IPS-18c (cell line): Measurements from ENCODE around the gene SLIT3.

Experiments
- H3K4me3 ChIP-seq: 2 replicates; pipeline ENCODE4 v1.7.0; 2013; ENCODE audit warnings: low read depth, mild to moderate bottlenecking, low read length, moderate library complexity; ENCODE audit not compliant: insufficient read depth
- H3K9me3 ChIP-seq: one replicate; pipeline ENCODE4 v1.6.1; 2013; ENCODE audit warnings: mild to moderate bottlenecking, low read length, moderate library complexity; ENCODE audit not compliant: control insufficient read depth, insufficient read depth

Gene SLIT3

DNA sequence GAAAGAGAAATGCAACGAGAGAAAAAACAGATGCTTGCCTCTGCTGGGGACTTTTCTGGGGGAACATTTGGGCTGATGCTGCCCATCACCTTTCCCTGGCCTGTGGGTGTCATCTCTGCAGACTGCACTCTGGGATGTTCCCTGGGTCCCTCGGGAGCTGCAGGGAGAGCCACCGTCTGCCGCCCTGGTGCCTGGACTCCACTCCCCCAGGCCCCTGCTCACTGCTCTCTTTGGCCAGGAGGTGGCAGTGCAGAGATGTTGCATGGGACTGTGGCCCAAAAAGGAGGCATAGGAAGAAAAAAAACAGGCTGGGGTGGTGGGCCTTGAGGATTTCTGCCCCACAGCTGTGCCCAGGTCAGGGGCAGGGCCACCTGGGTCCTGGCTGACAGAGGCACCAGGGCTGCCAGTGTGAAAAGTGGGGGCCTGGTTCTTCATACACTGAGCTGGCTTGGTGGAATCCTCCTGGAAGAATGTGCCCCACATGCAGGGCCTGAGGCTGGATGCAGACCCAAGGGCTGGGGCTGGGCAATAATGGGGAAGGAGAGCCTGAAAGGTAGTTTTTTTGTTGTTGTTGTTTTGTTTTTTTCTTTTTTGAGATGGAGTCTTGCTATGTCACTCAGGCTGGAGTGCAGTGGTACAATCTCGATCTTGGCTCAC, 353.6 kb downstream of the SLIT3 start:
- H3K9me3 ChIP-seq, result no peaks in the 10 kb centered on the region
- H3K4me3 ChIP-seq, result no peak overlapping the region

GRCh38 chr5:168946363-168946762, 354.6 kb downstream of the SLIT3 start:
- H3K4me3 ChIP-seq, result no peak overlapping the region

DNA sequence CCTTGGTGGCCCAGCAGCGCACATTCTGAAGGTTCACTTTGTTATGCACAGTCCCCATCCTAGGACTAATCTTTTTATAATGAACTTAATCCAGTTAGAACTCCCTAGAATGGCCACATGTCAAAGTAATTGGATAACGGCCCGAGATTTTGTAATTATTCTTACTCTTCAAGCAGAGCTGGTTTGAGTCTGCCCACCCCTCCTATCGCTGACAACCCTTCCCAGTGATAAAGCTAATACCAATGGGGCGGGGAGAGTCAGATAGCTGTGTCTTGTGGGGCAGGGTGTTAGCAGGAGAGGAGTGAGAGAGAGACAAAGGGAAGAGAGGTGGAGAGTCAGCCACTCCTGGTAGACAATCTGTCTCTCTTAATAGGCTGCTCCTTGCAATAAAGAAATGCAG, 356.9 kb downstream of the SLIT3 start:
- H3K9me3 ChIP-seq, result no peaks in the 10 kb centered on the region
- no peak overlapping the region for H3K4me3 ChIP-seq

More at GRCh38 chr5:168946363-168946762, 354.6 kb downstream of the SLIT3 start:
- H3K9me3 ChIP-seq, result no peaks in the 10 kb centered on the region

- Histone ChIP-seq H3K4me3 (no peak overlapping the region), H3K9me3 (no peaks in the 10 kb centered on the region)
Measured at GRCh38 chr5:168943091-168943884, 357.7 kb downstream of the SLIT3 start.

DNA sequence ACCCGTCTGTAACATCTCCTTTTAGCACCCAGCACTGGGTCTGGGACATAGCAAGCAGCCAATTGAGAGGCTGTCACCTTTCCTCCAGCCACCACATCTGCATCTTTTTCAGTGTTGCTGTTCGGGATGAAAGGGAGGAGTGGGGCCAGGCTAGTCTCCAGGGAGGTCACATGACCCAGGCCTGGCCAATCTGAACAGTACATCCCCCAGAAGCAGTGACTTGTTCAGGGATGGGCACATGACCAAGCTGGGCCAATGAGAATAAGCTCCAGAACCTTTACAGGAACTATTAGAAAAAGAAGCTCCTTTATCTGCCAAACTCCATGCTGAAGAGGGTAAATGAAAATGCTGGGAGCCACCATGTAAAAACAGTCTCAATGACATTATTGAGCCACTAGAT, 359.0 kb downstream of the SLIT3 start:
- Histone ChIP-seq H3K9me3 (no peaks in the 10 kb centered on the region), H3K4me3 (no peak overlapping the region)

GRCh38 chr5:168940712-168941111, 360.2 kb downstream of the SLIT3 start:
- no peaks in the 10 kb centered on the region for H3K9me3 ChIP-seq
- no peak overlapping the region for H3K4me3 ChIP-seq

DNA sequence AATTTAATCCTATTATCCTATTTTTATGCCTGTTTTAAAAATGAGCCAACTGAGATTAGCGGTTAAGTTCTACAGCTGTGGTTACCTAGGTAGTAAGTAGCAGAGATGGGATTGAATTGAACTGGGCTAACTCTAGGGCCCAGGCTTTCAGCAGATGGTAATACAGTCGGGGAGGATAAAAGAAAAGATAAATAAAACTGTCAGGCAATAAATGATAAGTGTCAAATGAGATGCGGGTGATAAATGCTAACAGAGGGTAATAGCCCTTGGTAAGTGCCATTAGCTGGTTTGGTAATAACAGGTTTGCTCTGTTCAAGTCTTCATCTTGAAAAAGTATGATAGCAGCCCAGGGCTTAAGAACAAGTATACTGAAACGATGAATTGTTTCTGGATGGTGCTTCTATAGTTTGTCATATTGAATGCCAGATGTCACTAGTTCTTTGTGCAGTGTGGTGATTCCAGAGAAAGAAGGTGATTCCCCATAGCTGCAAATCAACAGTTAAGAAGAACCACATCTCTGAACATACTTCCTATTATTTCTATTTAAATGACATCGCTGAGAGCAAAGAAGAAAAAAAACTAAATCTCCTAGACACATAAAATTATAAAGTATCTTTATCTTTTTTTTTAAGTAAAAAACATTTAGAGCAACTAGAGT, 360.9 kb downstream of the SLIT3 start:
- H3K9me3 ChIP-seq, result no peaks in the 10 kb centered on the region

DNA sequence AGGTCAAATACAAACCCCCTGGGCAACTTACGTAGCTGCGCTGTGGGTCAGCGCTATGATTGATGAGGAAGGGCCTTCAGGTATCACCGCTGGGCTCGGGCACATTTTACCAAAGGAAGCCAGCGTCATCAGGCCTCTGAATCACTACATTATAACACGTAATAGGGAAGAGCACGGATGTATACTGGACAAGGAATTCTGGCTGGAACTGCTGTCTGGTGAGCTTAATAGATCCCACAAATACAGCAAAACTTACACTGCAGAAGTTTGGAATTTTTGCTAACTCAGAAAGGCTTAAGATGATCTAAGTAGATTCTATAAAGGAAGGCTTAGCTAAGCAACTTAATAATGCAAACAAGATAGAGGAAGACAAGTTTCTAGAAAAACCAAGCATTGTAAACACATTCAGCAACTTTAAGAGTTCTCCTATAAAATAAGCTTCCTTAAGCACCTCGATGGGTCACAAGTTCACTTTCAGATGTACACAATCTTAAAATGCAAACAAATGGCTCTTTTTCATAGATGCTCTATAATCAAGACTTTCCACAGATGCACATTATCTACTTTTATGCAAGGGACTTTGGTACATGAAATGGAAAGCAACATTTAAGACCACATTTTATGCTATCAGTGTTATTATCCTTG, 361.7 kb downstream of the SLIT3 start:
- Histone ChIP-seq H3K9me3 (no peaks in the 10 kb centered on the region), H3K4me3 (no peak overlapping the region)

More for the DNA sequence above, 360.9 kb downstream of the SLIT3 start:
- no peak overlapping the region for H3K4me3 ChIP-seq

GRCh38 chr5:168936511-168936910, 364.4 kb downstream of the SLIT3 start:
- H3K9me3 ChIP-seq, result no peaks in the 10 kb centered on the region
- no peak overlapping the region for H3K4me3 ChIP-seq

- H3K4me3 ChIP-seq, result no peak overlapping the region
- H3K9me3 ChIP-seq, result no peaks in the 10 kb centered on the region
Measured at GRCh38 chr5:168935183-168935582, 365.8 kb downstream of the SLIT3 start.

GRCh38 chr5:168934169-168934568, 366.8 kb downstream of the SLIT3 start:
- no peak overlapping the region for H3K4me3 ChIP-seq
- no peaks in the 10 kb centered on the region for H3K9me3 ChIP-seq

DNA sequence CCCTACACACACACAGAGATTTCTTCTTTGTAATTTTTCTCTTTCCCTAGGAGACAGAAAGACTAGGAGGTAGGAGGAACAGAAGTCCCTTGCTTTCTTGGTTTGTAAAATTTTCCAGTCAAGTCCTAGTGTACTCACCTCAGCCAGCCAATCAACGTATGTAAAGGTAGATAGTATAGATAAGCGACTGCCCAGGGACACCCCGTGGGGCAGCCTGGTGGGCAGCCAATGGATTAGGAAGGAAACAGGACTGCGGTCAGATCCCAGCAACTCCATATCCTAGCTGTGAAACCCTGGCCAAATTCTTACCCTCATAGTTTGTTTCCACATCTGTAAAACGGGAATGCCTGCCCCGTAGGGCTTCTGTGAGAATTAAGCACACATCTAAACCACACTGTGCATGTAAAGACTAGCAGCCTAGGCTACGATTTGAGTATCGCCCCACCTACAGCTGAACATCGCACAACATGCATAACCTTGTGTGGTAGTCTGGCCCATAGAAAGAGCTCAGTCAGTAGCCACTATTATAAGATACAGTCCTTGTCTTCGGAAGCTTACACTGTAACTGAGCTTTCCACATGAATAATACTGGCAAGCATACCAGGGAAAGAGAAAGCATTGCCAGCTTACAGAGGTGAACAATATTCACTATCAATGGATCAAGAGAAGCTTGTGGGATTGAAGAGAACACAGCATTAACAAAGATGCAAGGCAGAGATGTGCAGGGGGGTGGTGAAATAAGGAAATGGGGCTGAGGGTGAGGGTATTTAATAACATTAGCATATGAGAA, 368.3 kb downstream of the SLIT3 start:
- Histone ChIP-seq H3K4me3 (no peak overlapping the region), H3K9me3 (no peaks in the 10 kb centered on the region)

DNA sequence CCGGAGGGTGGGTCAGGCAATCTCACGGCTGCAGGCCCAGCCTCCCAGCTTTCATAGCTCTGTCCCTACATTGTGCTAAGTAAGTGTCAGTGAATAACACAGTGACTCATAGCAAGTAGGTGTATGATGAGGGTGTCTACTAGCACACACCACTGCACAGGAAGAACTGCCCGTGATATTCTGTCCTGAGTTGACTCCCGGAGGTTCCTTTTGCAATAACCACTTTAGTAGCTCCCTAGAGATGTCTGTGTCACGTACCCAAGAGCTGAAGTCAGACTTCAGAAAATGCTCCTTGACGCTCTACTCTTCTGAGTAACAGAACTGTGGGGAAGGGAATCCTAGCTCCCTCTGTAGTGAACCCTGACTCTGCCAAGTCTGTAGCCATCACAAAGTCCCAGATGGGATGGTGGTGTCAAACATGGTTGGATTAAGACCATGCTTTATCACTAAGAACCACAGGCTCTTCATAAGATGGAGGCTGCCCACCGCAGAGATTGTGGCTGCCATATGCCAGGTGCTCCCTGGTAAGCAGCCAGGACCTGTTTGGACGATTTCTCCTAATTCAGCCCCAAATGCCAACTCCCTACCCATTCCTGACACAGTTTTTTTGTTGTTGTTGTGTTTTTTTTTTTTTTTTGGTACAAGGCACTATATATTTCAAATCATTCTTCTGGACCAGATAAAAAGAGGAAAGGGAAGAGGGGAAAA, 369.1 kb downstream of the SLIT3 start:
- Histone ChIP-seq H3K9me3 (no peaks in the 10 kb centered on the region), H3K4me3 (no peak overlapping the region)

DNA sequence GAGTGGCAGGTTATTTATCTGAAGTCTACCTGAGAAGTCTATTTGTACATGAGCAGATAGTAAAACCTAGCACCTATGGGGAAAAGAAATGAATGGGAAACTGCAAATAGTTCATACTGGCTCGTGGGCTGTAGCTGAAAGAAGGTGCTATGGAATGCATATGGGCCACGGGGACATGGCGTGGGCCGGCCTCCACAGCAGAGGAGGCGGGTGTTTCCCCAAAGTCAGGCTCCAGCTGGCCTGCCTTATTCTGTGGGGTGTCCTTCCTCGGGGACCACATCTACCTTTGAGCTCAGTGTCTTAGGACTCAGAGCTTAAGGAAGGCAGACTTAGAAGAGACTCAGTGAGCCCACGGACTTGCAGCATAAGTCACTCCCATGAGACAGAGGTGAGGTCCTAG, 371.3 kb downstream of the SLIT3 start:
- Histone ChIP-seq H3K9me3 (no peaks in the 10 kb centered on the region), H3K4me3 (no peak overlapping the region)

DNA sequence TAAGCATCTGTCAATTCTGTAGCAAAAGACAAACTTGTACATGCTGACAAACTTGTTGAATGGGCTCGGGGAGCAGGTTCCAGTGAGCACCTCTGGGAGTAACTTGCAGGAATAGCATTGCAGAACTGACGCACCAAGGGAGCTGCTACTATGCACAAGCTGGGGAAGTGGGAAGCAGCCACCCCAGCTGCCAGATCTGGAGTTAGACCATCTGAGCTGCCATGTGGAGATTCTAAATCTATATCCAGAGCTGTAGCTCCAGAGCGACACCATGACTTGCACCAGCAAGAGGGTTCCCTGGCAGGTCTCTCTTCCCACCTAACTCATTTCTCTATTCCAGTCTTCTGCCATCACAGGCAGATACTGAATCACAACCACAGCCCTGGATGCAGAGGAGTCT, 375.8 kb downstream of the SLIT3 start:
- H3K9me3 ChIP-seq, result no peaks in the 10 kb centered on the region
- H3K4me3 ChIP-seq, result no peak overlapping the region

DNA sequence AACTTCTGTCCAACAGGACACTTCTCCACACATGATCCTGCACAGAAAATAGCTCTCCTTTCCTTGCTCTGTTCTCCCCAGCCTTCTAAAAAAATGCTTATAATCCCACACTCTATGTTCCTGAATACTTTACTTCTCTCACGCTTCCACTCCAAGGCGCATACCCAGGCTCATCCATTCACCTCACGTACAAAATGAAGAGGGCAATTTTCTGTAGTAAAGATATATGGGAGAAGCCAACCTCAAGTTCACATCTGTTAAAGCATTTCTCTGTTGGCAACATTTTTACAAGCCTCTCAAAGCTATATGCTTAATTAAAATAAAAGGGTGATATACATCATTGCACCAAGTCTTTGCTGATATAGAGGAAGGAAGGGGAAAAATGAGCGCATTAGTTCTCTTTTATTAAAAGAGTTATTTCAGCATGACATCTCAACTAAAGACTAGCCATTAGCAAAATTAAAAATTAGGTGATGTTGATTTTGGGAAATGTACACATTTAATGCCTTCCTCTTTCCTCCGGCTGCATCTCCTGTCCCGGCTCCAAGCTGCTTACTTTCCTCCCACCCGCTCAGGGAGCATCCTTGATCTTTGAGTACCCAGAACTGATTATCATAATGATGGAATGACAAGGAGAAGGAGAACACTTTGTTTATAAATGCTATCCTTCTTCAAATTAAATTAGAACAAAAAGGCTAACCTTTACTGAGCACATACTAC, 379.6 kb downstream of the SLIT3 start:
- Histone ChIP-seq H3K9me3 (no peaks in the 10 kb centered on the region), H3K4me3 (no peak overlapping the region)
